Measurements from ENCODE around the gene BCL2L2. TPM values are rescaled to one million over a fixed set of nuclear protein-coding genes. Genes with fewer than 3 reads are reported as not detected.

Gene BCL2L2
- total RNA-seq, 1 donor from 2014 or later: 20.0 TPM

GRCh38 chr14:23299986-23300686 lies 6.5 kb upstream of the BCL2L2 start:
- DNase-seq (ENCODE audit: low spot score): no peak

DNA sequence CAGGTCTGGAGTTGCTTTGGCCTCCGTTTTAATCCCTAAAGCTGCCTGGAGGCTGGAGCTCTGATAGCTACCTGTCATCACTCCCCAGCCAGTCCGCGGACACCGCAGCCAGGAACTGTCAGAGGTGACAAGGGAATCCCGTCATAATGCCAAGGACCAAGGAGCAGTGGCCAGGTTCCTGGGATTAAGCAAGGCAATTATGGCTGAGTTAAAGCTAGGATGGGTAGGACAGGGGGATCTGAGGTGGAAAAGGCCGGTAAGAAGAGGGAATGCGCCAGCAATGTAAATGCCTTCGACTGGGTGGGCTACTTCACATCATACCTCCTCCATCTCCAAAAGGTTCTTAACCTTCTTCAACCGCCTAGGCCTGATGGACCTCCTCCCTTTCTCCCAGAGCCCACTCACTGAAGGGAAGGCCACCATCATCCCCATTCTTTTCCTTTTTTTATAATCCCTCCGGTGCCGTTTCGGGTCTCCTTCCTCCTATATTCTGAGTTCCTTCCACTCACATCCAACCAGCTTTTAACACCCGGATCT lies 5.9 kb upstream of the BCL2L2 start:
- peak; percentile 52 for DNase-seq (ENCODE audit: low spot score)

DNA sequence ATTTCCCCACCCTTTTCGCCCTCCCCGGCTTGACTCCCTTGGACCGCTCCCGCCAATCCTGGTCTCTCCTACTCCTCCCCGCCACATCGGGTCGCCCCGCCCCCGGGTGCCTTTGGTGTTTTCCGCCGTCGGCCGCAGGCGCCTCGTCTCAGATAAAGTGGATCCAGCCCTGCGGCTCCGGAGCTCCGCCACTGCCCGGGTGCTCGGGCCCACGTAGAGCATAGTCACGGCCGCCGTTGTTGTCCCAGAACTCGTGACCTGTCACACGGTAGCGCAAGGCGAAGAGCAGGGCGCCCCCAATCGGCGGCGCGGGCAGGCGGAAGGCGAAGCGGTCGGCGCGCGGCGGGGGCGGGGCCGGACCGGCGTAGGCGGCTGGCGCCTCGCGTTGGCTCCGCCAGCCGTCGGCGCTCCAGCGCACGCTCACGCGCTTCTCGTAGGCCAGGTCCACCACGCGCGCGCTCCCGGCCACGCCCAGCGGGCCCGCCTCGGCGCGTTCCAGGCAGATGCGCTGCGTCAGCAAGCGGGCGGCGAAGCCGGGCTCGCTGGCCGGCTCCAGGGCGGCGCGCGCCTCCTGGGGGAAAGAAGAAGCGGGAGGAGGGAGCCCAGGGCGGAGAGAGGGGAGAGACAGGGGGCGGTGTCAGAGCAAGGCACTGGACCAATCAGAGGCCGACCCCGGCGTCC lies 5.2 kb upstream of the BCL2L2 start:
- peak; percentile 99 for DNase-seq (ENCODE audit: low spot score)

DNA sequence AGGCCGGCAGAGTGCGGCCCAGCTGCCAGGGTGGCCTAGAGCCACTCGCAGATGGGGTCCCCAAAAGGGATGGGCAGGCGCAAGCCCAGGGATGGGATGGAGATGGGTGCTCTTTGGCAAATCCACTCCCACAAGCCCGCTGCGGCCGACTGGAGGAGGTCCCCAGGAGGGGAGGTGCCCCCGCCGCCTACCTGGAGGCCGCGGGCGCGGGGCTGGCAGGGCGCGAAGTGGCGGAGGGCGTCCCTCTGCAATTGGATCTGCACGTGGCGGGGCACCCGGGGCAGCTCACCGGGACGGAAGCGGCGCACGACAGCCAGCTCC lies 4.7 kb upstream of the BCL2L2 start:
- no peak for DNase-seq (ENCODE audit: low spot score)

- peak; percentile 72 for DNase-seq (ENCODE audit: low spot score)
Measured at GRCh38 chr14:23302290-23303225, 4.1 kb upstream of the BCL2L2 start, which contains the start of gene PPP1R3E. TSS of gene PPP1R3E (minus strand) at chr14:23302859. CDS start at chr14:23302576, 283 bp downstream.

DNA sequence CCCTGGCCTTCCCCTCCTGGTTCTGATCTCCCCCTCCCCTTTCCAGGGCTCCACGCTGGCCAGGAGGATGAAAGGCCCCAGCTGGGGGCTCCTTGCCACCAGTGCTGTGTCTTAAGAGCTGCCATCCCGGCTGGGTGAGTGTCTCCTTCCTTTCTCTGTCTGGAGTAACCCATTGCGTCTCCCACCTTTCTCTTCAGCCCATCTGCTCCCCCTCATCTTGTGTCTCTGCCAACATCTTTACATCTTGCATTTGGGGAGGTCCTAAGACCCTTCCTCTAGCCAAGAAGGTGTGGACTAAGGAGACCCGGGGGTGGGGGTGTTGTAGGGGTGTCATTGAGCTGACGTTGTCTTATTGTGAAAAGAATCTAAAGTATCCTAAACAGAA lies 505 bp downstream of the BCL2L2 start:
- no peak for DNase-seq (ENCODE audit: low spot score)

DNA sequence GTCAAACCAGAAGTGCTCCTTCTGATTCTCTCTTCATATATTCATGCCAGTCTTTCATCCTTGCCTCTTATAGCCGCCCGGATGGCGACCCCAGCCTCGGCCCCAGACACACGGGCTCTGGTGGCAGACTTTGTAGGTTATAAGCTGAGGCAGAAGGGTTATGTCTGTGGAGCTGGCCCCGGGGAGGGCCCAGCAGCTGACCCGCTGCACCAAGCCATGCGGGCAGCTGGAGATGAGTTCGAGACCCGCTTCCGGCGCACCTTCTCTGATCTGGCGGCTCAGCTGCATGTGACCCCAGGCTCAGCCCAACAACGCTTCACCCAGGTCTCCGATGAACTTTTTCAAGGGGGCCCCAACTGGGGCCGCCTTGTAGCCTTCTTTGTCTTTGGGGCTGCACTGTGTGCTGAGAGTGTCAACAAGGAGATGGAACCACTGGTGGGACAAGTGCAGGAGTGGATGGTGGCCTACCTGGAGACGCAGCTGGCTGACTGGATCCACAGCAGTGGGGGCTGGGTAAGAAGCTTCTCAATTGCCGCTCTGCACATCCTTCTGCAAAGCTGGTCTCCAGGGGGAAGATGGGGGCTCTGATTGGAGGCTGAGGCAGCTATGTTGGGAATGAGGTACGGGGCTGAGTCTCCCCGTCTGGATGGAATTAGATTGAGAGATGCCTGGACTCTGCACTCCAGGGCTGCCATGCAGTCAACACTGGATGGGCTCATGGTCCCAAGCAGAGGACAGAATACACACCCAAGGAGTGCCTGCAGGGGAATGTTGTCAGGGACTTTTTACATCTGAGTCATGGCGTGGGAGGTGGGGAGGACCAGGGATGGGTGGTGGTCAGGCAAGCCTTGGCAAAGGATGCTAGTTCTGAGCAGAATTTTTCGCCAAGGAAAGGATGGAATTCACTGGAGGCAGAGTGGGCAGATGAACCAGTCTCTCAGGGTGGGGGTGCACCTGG lies 1.3 kb downstream of the BCL2L2 start:
- no peak for DNase-seq (ENCODE audit: low spot score)

GRCh38 chr14:23308721-23309445 lies 2.2 kb downstream of the BCL2L2 start:
- DNase-seq (ENCODE audit: low spot score): no peak

GRCh38 chr14:23310546-23310945 lies 3.9 kb downstream of the BCL2L2 start:
- DNase-seq (ENCODE audit: low spot score): no peak

DNA sequence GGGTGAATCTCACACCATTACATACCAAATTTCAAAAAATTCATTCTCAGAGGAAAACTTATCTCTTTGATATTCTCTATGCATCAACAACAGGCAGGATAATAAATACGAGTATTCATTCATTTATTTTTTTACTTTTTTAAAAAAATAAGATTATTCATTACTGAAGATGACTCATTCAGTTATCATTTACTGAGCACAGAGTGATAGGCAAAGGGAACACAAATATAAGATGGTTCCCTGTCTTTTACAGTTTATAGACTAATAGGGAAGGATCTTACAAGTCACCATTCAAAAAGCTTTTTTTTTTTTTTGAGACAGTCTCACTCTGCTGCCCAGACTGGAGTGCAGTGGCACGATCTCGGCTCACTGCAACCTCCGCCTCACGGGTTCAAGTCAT lies 9.7 kb downstream of the BCL2L2 start:
- no peak for DNase-seq (ENCODE audit: low spot score)

DNA sequence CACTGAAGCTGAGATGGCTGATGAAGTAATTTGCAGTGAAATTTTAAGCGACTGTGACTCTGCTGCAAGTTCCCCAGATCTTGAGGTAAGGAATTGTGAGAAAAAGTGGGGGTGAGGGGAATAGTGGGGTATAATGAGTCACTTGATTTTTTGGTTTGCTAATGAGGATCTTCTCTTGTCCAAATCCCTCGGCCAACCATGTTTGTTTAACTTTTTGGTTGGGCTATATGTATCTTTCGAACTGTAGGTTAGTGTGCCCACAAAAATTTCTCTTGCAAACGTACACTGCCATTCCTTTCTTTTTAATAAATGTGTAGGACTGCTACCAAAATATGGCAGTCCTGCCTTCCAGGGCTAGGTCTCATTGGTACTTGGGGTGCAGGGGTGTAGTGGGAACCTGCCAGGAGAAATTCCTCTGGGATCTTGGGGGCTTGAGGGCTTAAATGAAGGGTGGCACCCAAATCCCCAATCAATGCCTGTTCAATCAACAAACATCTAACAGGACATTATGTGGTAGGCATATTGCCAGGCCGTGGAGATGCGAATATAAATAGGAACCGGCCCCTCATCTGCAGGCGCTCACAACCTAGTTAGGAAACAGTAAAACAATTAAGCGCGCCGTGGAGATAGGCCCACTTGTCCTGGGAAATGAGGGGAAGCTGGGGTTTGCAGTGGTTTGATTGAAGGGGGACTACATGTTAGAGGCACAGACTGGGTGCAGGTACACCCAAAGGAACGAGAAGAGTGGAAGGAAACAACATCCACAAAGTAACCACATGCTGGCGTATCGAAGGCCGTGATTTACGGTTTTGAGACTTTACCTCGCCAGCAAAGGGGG lies 13.3 kb downstream of the BCL2L2 start:
- no peak for DNase-seq (ENCODE audit: low spot score)

DNA sequence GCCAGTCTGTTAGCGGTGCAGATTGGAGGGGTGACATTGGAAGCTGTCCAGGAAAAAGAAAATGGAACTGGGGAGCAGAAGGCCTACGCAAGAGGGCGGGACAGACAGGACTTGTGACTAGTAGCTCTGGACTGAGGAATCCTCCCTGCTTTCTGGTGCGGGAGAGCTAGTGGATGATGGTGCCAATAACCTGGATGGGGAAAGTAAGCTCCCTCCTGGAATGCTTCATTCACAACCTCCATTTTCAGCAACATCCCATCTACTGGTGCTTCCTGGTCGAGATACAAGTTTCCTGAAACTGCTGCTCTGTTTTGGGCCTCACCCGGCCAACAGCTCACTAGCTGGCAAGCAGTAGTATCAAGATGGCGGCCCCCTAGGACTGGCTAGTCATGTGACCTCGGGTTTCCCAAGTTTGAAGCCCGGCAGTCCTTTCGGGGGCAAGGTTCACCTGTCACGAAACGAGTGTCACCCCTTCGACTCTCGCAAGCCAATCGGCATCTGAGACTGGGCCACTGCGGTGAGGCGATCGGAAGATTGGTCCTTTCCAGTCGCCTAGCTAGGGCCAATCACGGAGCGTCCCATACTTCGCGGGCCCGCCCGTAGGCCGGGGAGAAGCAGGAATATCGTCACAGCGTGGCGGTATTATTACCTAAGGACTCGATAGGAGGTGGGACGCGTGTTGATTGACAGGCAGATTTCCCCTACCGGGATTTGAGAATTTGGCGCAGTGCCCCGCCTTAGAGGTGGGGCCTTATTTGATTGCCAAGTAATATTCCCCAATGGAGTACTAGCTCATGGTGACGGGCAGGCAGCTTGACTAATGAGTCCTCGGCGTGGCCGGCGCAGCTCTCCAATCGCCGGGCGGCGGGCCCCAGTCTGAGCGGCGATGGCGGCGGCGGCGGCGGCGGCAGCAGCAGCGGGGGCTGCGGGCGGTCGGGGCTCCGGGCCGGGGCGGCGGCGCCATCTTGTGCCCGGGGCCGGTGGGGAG lies 14.2 kb downstream of the BCL2L2 start, which contains the start of gene PABPN1:
TSS of gene PABPN1 (plus strand) at position 874 of the 988 bp plus-strand sequence. CDS start at position 887, 13 bp downstream.
- DNase-seq (ENCODE audit: low spot score): peak; percentile 100

- peak; percentile 45 for DNase-seq (ENCODE audit: low spot score)
Measured at GRCh38 chr14:23321572-23322547, 15.2 kb downstream of the BCL2L2 start.

DNA sequence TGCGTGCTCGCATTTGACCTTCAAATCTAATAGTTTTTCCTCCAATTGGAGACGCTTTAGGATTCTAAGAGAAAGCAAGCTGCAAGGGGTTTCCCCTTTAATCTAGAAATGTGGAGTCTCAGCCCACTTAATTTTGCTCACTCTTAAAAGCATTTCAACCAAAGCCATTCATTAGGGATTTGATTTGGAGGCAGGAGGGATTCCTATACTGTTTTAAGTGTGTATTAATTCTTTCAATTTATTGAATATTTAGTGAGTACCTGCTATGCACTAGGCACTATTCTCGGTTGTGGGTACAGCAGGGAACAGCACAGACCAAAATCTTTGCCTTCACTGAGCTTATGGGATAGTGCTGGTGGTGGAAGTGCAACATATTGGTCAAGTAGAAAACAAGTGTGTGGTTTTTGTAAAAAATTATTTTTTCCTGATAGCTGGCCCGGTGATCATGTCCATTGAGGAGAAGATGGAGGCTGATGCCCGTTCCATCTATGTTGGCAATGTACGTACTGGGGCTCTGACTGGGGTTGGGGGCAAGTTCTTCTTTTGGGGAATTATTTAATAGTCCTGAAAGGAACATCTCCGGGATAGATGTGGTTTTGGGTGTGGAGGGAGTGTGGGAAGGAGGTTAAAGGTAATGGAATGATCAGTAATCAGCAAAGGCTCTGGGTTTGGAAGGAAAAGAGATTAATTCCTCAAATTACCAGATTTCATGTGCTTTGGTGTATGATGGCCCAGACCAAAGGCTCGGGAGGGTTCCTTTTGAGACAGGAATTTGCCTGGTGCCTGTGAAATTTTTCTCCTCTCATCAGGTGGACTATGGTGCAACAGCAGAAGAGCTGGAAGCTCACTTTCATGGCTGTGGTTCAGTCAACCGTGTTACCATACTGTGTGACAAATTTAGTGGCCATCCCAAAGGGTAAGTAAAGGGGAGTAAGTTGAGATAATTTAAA lies 16.2 kb downstream of the BCL2L2 start:
- no peak for DNase-seq (ENCODE audit: low spot score)

DNA sequence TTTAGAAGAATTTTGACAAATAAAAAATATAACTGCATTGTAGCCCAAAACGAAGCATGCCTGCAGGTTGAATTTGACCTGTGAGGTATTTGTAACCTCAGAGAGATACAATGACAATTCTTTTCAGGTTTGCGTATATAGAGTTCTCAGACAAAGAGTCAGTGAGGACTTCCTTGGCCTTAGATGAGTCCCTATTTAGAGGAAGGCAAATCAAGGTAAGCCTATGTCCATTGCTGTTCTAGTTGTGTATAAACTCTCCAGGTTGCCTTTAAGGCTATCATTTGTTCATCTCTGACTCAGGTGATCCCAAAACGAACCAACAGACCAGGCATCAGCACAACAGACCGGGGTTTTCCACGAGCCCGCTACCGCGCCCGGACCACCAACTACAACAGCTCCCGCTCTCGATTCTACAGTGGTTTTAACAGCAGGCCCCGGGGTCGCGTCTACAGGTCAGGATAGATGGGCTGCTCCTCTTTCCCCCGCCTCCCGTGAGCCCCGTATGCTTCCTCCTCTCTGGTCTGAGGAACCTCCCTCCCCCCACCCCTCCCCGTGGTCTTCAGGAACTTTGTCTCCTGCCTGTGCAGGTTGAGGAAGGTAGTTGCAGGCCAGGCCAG lies 17.3 kb downstream of the BCL2L2 start:
- DNase-seq (ENCODE audit: low spot score): no peak
